Endodermal cell (in vitro differentiated cells): Measurements from ENCODE around the gene ASTN2. TPM values are rescaled to one million over a fixed set of nuclear protein-coding genes. Genes with fewer than 3 reads are reported as not detected.

Experiments used
- DNase-seq: peaks from one replicate; pipeline ENCODE4 v3.0.0-alpha.2; 2017
- H3K27ac ChIP-seq: 2 replicates; pipeline ENCODE4 v1.5.1; 2013; ENCODE audit warnings: mild to moderate bottlenecking, low read depth, low read length, moderate library complexity
- H3K27me3 ChIP-seq: 2 replicates; pipeline ENCODE4 v1.6.1; 2013; ENCODE audit warnings: mild to moderate bottlenecking, low read length, moderate library complexity; ENCODE audit not compliant: insufficient read depth, control insufficient read depth, poor library complexity, severe bottlenecking
- H3K36me3 ChIP-seq: 2 replicates; pipeline ENCODE4 v1.7.0; 2013; ENCODE audit warnings: mild to moderate bottlenecking, low read length, moderate library complexity; ENCODE audit not compliant: control insufficient read depth, insufficient read depth
- H3K4me1 ChIP-seq: one replicate; pipeline ENCODE4 v1.7.0; 2013; ENCODE audit warnings: low read length; ENCODE audit not compliant: control insufficient read depth, insufficient read depth
- H3K4me3 ChIP-seq: 2 replicates; pipeline ENCODE4 v1.5.1; 2013; ENCODE audit warnings: mild to moderate bottlenecking, low read length, moderate library complexity
- H3K9ac ChIP-seq: 2 replicates; pipeline ENCODE4 v1.6.1; 2013; ENCODE audit warnings: mild to moderate bottlenecking, low read length, moderate library complexity; ENCODE audit not compliant: poor library complexity, severe bottlenecking; ENCODE audit errors: extremely low read depth
- H3K9me3 ChIP-seq: 2 replicates; pipeline ENCODE4 v1.6.1; 2013; ENCODE audit warnings: mild to moderate bottlenecking, low read length, moderate library complexity; ENCODE audit not compliant: control insufficient read depth
- H3K27ac Mint-ChIP-seq: 2 replicates; pipeline ENCODE4 v1.8.0; 2020; ENCODE audit warnings: mixed read lengths
- H3K27me3 Mint-ChIP-seq: 2 replicates; pipeline ENCODE4 v1.8.0; 2021; ENCODE audit warnings: mild to moderate bottlenecking, mixed read lengths; ENCODE audit not compliant: insufficient read depth
- H3K36me3 Mint-ChIP-seq: 2 replicates; pipeline ENCODE4 v1.8.0; 2020; ENCODE audit warnings: low read depth, mixed read lengths
- H3K4me1 Mint-ChIP-seq: 2 replicates; pipeline ENCODE4 v1.8.0; 2020; ENCODE audit warnings: mixed read lengths
- H3K4me3 Mint-ChIP-seq: 2 replicates; pipeline ENCODE4 v1.8.0; 2020; ENCODE audit warnings: mild to moderate bottlenecking, moderate library complexity, mixed read lengths
- H3K9me3 Mint-ChIP-seq: 2 replicates; pipeline ENCODE4 v1.8.0; 2020; ENCODE audit warnings: mild to moderate bottlenecking, mixed read lengths
- CTCF ChIP-seq: fragments of 200-600 bp; sonication (generic); conservative IDR thresholded peaks from 2 replicates; pipeline ENCODE4 v1.5.0; 2021; ENCODE audit warnings: antibody characterized with exemption, mild to moderate bottlenecking
- WGBS, 2 experiments: methylation state at CpG; one replicate each; pipeline versions ENCODE4 v1.1.5 to v1.1.7; 2013; ENCODE audit warnings: missing lambda C conversion rate in 2 of 2, mixed read lengths in 1 of 2; ENCODE audit not compliant: insufficient coverage in 1 of 2, insufficient read length in 1 of 2; 5-methylcytosine and 5-hydroxymethylcytosine counted together
- total RNA-seq, 2 donors: library from RNA; stranded (reverse); fragmentation: NEBNext Ultra II Directional in 1 of 2; extraction: Animal tissue kit (Norgen Biotek cat#: 25700) in 1 of 2; gene quantifications; 2 replicates in 1 of 2; 3 replicates in 1 of 2; pipeline ENCODE4 v1.2.1, GENCODE V29; 2021

ASTN2 gene
- total RNA-seq, 2 donors from 2014 or later: 8.9 to 10.4 TPM

DNA sequence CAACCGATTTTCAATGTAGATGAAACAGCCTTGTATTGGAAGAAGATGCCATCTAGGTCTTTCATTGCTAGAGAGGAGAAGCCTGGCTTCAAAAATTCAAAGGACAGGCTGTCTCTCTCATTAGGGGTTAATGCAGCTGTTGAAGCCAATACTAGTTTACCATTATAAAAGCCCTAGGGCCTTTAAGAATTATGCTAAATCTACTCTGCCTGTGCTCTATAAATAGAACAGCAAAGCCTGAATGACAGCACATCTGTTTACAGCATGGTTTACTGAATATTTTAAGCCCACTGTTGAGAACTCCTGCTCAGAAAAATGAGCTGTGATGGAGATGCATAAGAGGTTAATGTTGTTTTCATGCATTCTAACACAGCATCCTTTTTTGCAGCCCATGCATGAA lies 539.3 kb downstream of the ASTN2 start:
- Histone ChIP-seq H3K36me3 (no peaks in the 10 kb centered on the region), H3K4me1 (no peaks in the 10 kb centered on the region), H3K4me3 (no peak overlapping the region), H3K27ac (no peak overlapping the region), H3K9ac (no peak overlapping the region), H3K9me3 (peaks cover 33% of the 10 kb centered on the region), H3K27me3 (no peaks in the 10 kb centered on the region)
- no peak for DNase-seq
- no peak for TF ChIP-seq CTCF
- Mint-ChIP-seq H3K4me3 (no peak overlapping the region), H3K27me3 (no peaks in the 10 kb centered on the region), H3K9me3 (peaks cover 27% of the 10 kb centered on the region), H3K27ac (no peak overlapping the region), H3K36me3 (peaks cover 1% of the 10 kb centered on the region), H3K4me1 (peaks cover 3% of the 10 kb centered on the region)
- 0% methylated on average over 1 of the region's 1 CpG; no CpG with 5 or more reads in 1 of the 2 experiments for WGBS, 2 experiments

DNA sequence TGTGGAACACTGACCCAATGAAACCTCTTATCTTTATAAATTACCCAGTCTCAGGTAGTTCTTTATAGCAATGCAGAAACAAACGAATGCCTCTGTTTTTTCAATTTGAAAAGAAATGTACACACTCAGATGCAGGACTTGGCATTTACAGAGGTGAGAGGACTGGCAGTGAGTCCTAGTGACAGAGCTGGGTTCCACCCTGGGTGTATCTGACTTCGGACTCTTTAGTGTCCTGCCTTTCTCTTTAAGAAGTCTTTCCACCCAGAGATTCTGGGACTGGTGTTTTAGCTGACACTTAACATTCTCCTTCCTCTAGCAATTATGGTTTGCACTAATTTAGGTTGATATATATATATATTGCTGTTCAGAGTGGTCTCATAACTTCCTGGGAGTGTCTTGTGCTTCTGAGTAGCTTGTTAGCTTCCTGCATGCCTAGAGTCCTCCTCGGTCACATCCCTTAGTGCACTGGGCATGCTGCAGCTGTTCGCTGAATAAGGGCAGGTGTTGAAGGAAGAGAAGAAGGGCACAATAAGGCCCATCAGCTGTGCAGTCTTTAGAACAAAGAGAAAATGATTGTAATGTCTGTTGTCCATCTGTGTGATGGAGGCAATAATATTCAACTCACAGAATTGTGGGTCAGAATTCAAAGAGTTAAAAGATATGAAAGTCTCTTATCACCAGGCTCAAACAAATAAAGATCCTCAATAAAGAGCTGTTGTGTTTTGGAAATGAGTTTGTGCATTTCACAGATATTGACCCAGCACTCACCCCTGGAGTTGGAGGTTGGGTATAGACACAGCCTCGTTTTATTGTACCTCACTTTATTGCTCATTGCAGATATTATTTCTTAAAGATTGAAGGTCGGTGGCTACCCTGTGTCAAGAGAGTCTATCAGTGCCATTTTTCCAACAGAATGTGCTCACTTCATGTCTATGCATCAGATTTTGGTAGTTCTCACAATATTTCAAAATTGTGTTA lies 540.6 kb downstream of the ASTN2 start:
- no peaks in the 10 kb centered on the region for H3K27me3 ChIP-seq
- H3K9me3 ChIP-seq: peaks cover 33% of the 10 kb centered on the region
- no peak overlapping the region for H3K27ac Mint-ChIP-seq
- no peak overlapping the region for H3K27ac ChIP-seq
- peaks cover 27% of the 10 kb centered on the region for H3K9me3 Mint-ChIP-seq
- whole genome bisulfite sequencing, 2 experiments: 72 to 86% methylated on average over 3 to 6 of the region's 6 CpGs
- H3K4me1 Mint-ChIP-seq: peaks cover 4% of the 10 kb centered on the region
- no peak for DNase-seq
- H3K27me3 Mint-ChIP-seq: no peaks in the 10 kb centered on the region
- no peak overlapping the region for H3K4me3 ChIP-seq
- H3K36me3 ChIP-seq: no peaks in the 10 kb centered on the region
- H3K4me1 ChIP-seq: no peaks in the 10 kb centered on the region
- no peak for TF ChIP-seq CTCF
- H3K36me3 Mint-ChIP-seq: peaks cover 1% of the 10 kb centered on the region
- no peak overlapping the region for H3K9ac ChIP-seq
- H3K4me3 Mint-ChIP-seq: no peak overlapping the region

DNA sequence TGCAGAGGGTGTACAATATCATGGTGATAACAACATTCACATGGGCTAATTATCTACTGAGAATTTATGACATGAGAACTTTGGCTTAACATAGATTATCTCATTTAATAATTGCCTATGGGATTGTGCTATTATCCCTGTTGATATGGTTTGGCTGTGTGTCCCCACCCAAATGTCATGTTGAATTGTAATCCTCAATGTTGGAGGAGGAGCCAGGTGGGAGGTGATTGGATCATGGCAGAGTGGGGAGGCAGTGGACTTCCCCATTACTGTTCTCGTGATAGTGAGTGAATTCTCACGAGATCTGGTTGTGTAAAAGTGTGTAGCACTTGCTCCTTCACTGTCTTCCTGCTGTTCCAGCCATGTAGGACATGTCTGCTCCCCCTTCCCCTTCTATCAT lies 541.4 kb downstream of the ASTN2 start:
- no peak overlapping the region for H3K4me3 Mint-ChIP-seq
- H3K4me3 ChIP-seq: no peak overlapping the region
- no peaks in the 10 kb centered on the region for H3K36me3 ChIP-seq
- H3K9me3 Mint-ChIP-seq: peaks cover 27% of the 10 kb centered on the region
- H3K27ac Mint-ChIP-seq: no peak overlapping the region
- peaks cover 1% of the 10 kb centered on the region for H3K36me3 Mint-ChIP-seq
- H3K27me3 Mint-ChIP-seq: no peaks in the 10 kb centered on the region
- H3K4me1 ChIP-seq: no peaks in the 10 kb centered on the region
- H3K9ac ChIP-seq: no peak overlapping the region
- peaks cover 4% of the 10 kb centered on the region for H3K4me1 Mint-ChIP-seq
- peaks cover 33% of the 10 kb centered on the region for H3K9me3 ChIP-seq
- TF ChIP-seq CTCF: no peak
- no peaks in the 10 kb centered on the region for H3K27me3 ChIP-seq
- no peak overlapping the region for H3K27ac ChIP-seq
- DNase-seq: no peak
- 90 to 96% methylated on average over 2 of the region's 2 CpGs for WGBS, 2 experiments
